Stimulated activated CD8-positive, alpha-beta memory T cell treated with anti-CD3 and anti-CD28 coated beads, Interleukin-12 subunit alpha, Interleukin-12 subunit beta, amount 100 ng/mL, for 1 hour (primary cell): ENCODE measurements around the gene POTEB3.
"Not testable (repeated sequence)": the region's sequence is repeated elsewhere in the genome, so short reads cannot be mapped to it uniquely, and the experiment has no call there.

Experiments used
- DNase-seq: peaks from one replicate; pipeline ENCODE4 v3.0.0-alpha.2; 2020; ENCODE audit warnings: low read depth

Gene POTEB3

DNA sequence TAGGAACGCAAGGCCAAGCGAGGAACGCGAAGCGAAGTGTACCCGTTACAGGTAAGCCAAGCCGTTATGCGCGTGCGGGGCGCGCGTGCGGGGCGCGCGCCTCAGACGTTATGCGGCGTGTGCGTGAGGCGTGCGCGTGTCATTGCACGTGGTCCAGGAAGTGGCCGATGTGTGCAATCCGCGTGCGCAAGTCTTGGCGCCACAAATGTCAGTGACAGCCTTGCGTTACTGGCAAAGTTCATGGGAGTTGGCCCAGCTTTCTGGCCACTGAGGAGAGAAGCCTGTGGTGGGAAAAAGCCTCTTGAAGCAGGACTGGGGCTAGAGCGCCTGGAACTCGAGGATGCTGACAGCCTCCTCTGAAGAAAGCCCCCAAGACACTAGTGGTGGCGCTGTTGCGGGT lies at the start of gene POTEB3:
Gene POTEB3, minus strand, starts transcription at position 101 of the 400 bp plus-strand sequence. CDS start 488 bp downstream, outside the sequence.
- not testable (repeated sequence) for DNase-seq

DNA sequence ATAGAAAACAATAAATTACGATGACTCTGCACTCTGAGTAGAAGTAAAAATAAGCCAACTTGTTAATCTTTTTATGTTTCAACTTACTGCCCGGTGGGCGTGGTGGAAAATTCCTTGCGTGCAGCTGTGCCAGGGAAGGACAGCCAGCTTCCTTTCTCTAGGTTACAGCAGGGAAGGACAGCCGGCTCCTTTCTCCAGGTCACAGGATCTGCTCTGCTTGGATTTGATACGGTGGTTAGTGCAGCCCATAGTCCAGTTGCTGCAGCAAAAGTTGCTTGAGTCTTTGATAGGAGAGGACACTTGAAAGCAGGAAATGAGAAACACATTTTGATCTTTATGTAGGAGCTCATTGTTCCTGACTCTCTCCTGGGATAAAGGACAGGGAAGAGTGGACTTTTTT lies 13.4 kb upstream of the POTEB3 start:
- DNase-seq: not testable (repeated sequence)

DNA sequence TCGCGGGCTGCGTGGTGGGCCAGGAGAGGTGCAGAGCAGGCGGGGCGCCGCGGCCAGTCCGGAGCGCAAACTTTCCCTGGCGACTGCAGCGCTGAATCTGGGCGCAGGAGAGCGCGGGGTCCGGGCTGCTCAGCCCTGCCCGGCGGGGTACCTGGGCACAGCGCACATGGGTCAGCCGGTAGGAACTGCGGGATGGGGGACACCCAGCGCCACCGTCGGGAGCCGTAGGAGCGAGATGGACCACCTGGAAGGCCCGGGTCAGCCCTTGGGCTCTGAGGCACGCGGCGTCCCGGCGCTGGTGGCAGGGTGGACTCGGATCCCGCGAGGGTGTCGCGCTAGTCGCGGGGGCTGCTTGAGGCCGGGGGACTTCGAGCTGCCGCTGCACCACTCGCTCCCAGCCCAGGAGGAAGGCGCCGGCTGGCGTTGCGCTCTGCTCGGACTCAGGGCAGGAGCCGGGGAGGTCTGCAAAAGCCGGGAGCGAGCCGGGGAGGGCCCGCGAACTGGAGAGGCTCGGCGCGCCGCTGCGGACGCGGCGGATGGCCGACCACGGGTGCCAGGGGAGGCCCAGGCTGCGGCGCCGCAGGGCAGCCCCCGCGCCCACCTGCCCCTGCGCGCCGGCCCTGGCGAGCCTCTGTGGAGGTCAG lies 11.7 kb upstream of the POTEB3 start:
- DNase-seq: not testable (repeated sequence)

DNA sequence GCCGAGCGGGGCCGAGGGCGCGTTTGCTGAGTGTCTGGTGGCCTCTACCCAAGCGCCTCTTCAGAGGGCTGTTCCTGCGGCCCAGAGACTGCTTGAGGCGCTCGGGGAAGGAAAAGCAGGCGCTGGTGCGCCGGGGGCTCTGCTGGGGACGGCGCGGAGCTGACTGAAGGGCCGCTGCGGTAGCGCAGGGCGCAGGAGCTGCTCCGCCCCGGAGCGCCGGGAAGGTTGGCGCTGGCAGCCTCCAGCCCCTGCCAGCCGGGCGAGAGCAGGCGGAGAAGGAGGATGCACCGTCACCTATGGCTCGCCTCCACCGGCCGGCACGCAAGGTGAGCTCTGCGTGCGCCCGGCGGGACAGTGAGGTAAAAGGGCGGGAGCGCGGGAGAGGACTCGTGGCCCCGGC lies 11.2 kb upstream of the POTEB3 start:
- DNase-seq: not testable (repeated sequence)

DNA sequence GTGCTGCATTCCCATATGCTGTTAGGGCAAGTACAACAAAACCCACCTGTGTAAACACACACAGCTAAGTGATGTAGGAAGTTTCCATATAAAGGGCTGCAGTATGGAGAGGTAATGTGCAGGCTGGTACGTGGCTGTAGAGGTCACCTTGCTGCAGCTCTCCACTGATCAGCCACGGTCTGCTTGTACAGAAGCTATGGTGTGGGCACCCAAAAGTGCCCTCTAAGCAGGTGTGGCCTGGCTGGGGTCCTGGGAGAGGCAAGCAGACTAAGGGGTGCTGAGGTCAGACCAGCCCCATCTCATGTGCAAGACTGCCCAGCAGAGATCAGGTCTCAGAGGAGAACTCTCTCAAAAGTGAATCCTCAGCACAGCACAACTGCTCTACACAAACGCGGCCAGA lies 32.9 kb downstream of the POTEB3 start:
- not testable (repeated sequence) for DNase-seq

DNA sequence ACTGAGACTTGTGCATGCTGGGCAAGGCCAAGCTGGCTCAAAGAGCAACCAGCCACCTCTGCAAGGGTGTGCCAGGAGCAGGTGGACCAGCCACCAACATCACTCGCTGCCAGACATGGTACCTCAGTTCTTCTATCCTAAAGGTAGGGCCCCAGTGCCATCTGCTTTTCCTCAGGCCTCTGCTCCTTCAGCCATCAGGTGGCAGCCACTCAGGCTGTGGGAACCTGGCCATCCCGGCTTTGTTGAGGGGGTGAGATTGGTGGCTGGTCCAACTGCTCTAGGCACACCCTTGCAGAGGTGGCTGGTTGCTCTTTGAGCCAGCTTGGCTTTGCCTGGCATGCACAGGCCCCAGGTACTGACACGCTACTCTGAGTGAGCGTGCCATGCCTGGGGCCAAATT lies 38.8 kb downstream of the POTEB3 start:
- not testable (repeated sequence) for DNase-seq

DNA sequence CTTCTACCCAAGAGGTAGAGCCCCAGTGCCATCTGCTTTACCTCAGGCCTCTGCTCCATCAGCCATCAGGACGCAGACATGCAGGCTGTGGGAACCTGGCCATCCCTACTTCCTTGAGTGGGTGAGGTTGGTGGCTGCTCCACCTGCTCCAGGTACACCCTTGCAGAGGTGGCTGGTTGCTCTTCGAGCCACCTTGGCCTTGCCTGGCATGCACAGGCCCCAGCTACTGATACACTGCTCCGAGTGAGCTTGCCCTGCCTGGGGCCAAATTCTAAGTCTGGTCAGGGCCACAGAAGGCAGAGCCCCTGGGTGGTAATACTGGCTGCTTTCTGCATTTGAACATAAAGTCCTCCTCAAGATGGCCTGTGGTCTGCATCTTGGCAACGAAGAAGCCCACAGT lies 41.2 kb downstream of the POTEB3 start:
- DNase-seq: not testable (repeated sequence)

DNA sequence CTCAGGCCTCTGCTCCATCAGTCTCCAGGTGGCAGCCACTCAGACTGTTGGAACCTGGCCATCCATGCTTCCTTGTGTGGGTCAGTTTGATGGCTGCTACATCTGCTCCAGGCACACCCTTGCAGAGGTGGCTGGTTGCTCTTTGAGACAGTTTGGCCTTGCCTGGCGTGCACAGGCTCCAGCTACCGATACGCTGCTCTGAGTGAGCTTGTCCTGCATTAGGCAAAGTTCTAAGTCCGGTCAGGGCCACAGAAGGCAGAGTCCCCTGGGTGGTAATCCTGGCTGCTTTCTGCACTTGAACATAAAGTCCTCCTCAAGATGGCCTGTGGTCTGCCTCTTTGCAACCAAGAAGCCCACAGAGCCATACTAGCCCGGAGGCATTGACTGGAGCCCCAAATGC lies 41.8 kb downstream of the POTEB3 start:
- DNase-seq: not testable (repeated sequence)

DNA sequence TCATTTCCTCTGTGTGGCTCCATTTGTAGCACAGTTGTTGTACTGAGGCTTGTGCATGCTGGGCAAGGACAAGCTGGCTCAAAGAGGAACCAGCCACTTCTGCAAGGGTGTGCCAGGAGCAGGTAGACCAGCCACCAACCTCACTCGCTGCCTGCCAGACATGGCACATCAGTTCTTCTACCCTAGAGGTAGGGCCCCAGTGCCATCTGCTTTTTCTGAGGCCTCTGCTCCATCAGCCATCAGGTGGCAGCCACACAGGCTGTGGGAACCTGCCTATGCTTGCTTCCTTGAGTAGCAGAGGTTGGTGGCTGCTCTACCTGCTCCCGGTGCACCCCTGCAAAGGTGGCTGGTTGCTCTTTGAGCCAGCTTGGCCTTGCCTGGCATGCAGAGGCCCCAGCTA lies 42.6 kb downstream of the POTEB3 start:
- not testable (repeated sequence) for DNase-seq

DNA sequence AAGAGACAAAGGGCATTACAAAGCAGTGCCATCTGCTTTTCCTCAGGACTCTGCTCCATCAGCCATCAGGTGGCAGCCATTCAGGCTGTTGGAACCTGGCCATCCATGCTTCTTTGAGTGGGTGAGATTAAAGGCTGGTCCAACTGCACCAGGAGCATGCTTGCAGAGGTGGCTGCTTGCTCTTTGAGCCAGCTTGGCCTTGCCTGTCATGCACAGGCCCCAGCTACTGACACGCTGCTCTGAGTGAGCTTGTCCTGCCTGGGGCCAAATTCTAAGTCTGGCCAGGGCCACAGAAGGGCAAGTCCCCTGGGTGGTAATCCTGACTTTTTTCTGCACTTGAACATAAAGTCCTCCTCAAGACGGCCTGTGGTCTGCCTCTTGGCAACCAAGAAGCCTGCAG lies 43.1 kb downstream of the POTEB3 start:
- not testable (repeated sequence) for DNase-seq

DNA sequence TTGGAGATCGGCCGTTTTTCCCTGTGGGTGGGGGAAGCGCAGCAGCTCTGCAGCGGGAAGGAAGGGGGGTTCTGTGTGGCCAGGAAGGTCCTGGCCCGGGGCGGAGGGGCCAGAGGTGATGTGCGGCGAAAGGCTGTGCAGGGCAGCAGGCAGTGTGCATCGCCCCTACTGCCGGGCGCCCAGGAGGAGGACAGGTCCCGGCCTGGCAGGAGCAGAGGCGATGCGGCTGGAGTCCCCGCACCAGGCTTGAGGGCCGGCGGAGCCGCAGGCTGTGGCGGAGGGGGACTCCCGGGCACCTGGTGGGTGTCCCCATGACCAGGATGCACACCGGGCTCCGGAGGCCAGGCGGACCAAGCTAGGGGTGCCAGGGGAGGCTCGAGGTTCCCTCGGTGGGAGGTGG lies 54.3 kb downstream of the POTEB3 start:
- not testable (repeated sequence) for DNase-seq

DNA sequence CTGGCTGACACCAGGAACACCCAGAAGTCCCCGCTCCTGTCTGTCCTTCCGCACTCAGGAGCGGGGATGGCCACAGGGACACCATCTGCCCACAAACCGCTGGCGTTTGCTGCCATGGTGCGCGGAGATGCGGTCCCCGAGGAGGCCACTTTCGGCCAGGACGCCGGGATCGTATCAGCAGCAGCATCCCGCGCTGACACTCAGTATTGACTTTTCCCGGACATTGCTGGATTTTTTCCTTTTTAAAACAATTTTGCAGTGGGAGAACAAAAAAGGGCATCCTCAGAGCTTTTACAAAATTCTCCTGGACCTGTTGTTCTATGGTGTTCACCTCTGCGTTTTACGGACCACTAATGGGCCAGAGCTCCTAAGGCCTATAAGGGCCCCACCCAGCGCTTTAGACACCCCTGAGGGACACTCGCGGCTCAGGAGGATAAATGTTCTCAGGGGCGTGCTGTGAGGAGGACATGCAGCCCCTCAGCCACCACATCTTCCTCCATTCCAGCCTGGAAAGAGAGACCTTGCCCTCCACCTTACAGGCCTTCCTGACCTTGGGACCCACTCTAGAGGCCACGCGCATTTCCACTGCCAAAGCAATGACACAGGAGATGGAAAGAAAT lies 56.3 kb downstream of the POTEB3 start:
- DNase-seq: not testable (repeated sequence)

DNA sequence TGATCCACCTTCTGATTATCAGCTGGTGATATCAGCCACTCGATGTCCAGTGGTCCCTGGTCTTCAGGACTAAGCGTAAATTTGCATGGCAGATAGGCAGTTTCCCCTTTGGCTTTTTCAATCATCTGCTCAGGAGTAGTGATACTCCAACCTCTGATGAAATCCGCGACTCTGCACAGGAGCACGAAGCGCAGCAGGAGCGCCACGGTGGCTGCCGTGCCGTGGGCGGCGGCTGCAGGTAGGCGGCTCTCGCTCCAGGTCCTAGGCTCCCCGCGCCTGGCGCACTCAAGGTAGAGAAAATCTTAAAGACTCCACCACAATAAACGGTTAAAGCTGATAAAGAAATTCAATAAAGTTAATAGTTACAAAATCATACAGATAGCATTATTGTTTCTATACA lies 66.6 kb downstream of the POTEB3 start:
- not testable (repeated sequence) for DNase-seq

DNA sequence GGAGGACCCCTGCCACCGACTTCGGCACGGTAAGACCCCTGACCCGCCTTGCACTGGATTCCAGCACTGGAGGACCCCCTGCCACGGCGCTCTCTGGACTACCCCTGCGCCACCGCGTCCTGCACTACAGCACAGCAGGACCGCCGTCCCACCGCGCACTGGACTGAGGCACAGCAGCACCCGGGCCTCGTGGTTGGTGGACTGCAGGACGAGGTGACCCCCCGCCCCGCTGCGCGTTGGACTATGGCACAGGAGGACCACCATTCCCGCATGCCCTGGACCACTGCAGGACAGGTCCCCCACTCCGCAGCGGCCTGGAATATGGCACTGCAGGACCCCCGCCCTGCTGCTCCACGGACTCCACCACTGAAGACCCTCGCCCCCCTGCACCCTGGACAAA lies 71.1 kb downstream of the POTEB3 start:
- not testable (repeated sequence) for DNase-seq

DNA sequence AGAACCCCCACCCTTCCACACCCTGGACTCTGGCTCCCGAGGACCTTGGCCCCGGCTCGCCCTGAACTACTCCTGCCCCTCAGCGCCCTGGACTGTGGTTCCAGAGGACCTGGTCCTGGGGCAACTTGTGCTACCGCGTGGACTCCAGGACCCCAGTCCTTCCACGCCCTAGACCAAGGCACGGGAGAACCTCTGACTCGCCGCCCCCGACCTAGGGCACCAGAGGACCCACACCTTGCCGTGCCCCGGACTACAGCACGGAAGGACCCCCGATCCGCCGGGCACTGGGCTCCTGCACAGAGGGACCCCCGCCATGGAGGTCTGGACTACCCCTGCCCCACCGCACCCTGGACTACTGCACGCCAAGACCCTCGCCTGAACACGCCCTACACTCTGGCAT lies 71.7 kb downstream of the POTEB3 start:
- not testable (repeated sequence) for DNase-seq
